Measurements from ENCODE around the gene CENPO. TPM values are rescaled to one million over a fixed set of nuclear protein-coding genes. Genes with fewer than 3 reads are reported as not detected.

The CENPO gene
- total and polyA plus RNA-seq, 12 donors: 2.6 to 16.6 (median 9.5) TPM

DNA sequence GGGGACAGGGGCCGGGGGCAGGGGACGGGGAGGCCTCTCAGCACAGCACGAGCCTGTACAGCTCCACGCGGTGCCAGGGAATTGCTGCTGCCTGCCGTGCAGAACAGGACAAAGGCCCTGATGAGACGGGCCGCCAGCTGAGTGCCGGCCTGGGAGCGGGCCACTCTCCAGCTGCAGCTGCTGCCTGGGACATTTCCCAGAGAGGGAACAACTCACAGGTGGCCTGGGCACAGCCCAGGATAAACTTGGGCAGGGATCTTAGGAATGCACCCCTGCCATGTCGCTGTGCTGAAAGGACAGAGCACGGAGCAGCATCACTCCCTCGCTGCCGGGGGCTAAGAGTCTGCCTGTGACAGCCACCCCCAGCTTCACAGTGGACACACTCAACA lies 38.8 kb downstream of the CENPO start:
- Histone ChIP-seq H3K9me3 (replicated peaks in 1 of 3) (no peaks in the 10 kb centered on the region), H3K36me3 (replicated peaks in 1 of 2) (no peaks in the 10 kb centered on the region), H3K27ac (no peak overlapping the region), H3K4me3 (no peak overlapping the region), H3K27me3 (no peaks in the 10 kb centered on the region), H3K4me1 (replicated peaks in 1 of 2) (peaks cover 0 to 8% of the 10 kb centered on the region in 2 donors)
- no peak for DNase-seq
- intact Hi-C loops (cut with DNase I): no loop called here
- 78 to 95% (median 81%) methylated on average over 4 to 14 of the region's 14 CpGs for WGBS, 4 donors
- TF ChIP-seq, protein P1, sequence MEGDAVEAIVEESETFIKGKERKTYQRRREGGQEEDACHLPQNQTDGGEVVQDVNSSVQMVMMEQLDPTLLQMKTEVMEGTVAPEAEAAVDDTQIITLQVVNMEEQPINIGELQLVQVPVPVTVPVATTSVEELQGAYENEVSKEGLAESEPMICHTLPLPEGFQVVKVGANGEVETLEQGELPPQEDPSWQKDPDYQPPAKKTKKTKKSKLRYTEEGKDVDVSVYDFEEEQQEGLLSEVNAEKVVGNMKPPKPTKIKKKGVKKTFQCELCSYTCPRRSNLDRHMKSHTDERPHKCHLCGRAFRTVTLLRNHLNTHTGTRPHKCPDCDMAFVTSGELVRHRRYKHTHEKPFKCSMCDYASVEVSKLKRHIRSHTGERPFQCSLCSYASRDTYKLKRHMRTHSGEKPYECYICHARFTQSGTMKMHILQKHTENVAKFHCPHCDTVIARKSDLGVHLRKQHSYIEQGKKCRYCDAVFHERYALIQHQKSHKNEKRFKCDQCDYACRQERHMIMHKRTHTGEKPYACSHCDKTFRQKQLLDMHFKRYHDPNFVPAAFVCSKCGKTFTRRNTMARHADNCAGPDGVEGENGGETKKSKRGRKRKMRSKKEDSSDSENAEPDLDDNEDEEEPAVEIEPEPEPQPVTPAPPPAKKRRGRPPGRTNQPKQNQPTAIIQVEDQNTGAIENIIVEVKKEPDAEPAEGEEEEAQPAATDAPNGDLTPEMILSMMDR (IDR thresholded peaks at IDR 0.05): no peak
- no peak for TF ChIP-seq POLR2A (IDR thresholded peaks at IDR 0.05)

DNA sequence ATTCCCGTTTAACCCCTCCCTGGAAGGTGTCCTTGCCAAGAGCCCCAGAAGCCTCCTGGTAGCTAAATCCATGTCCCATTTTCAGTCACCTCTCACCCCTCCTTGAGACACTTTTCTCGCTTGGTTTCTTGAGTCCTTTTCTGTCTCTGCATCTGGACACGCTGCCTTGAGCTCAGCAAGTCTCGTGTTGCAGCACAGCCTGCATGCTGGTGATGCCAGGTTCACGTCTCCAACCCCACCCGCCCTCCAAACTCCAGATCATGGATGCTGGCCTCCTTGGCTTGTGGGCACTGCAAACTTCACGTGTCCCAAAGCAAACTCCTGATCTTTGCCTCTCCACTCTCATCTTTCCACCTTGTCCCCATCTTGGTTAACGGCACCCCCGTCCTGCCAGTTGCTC lies 39.3 kb downstream of the CENPO start:
- intact Hi-C loops (cut with DNase I): no loop called here
- H3K4me3 ChIP-seq: no peak overlapping the region
- peaks cover 0 to 3% of the 10 kb centered on the region in 2 donors for H3K4me1 ChIP-seq (replicated peaks in 1 of 2)
- WGBS, 4 donors: 79 to 87% (median 83%) methylated on average over 9 of the region's 9 CpGs
- no peaks in the 10 kb centered on the region for H3K9me3 ChIP-seq (replicated peaks in 1 of 3)
- no peaks in the 10 kb centered on the region for H3K27me3 ChIP-seq
- H3K27ac ChIP-seq: no peak overlapping the region
- DNase-seq: no peak
- no peaks in the 10 kb centered on the region for H3K36me3 ChIP-seq (replicated peaks in 1 of 2)
- TF ChIP-seq POLR2A (IDR thresholded peaks at IDR 0.05): no peak
- TF ChIP-seq, protein P1 (IDR thresholded peaks at IDR 0.05): no peak

DNA sequence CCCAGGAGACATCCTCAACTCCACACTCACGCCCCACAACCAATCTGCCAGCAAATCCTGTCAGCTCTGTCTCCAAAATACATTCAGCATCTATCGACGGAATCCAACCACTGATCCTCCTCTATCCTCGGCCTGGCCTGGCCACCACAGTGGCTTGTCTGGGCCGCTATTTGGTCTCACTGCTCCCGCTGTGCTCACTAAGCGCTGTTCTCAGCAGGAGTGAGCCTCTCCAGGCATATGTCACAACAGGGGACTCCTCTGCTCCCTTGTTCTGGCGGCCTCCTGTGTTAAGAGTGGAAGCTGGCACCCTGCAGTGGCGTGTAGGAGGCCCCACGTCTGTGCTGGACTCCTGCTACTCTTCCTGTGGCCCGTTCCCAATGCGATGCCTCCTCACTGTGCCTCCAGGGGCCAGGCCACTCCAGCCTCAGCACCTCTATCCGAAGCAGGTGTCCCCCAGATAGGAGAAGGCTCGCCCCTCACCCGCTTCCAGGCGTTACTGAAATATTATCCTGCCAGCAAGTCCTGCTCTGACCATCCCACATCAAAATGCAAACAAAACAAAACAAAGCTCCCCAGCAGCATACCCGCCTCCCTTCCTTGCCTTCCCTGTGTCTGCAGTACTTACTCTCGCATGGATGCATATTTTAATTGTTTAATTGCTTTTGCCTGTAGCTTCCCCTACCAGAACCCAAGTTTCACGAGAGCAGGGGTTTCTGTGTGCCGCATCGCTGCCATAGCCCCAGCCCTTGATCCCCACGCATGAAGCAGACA lies 39.9 kb downstream of the CENPO start:
- Histone ChIP-seq H3K4me3 (no peak overlapping the region), H3K27ac (no peak overlapping the region), H3K36me3 (replicated peaks in 1 of 2) (no peaks in the 10 kb centered on the region), H3K27me3 (no peaks in the 10 kb centered on the region), H3K9me3 (replicated peaks in 1 of 3) (no peaks in the 10 kb centered on the region), H3K4me1 (replicated peaks in 1 of 2) (no peaks in the 10 kb centered on the region)
- no peak for DNase-seq
- 93 to 97% (median 94%) methylated on average over 21 to 22 of the region's 22 CpGs for WGBS, 4 donors
- TF ChIP-seq, protein P1 (IDR thresholded peaks at IDR 0.05): no peak
- TF ChIP-seq POLR2A (IDR thresholded peaks at IDR 0.05): no peak
- intact Hi-C loops (cut with DNase I): no loop called here

DNA sequence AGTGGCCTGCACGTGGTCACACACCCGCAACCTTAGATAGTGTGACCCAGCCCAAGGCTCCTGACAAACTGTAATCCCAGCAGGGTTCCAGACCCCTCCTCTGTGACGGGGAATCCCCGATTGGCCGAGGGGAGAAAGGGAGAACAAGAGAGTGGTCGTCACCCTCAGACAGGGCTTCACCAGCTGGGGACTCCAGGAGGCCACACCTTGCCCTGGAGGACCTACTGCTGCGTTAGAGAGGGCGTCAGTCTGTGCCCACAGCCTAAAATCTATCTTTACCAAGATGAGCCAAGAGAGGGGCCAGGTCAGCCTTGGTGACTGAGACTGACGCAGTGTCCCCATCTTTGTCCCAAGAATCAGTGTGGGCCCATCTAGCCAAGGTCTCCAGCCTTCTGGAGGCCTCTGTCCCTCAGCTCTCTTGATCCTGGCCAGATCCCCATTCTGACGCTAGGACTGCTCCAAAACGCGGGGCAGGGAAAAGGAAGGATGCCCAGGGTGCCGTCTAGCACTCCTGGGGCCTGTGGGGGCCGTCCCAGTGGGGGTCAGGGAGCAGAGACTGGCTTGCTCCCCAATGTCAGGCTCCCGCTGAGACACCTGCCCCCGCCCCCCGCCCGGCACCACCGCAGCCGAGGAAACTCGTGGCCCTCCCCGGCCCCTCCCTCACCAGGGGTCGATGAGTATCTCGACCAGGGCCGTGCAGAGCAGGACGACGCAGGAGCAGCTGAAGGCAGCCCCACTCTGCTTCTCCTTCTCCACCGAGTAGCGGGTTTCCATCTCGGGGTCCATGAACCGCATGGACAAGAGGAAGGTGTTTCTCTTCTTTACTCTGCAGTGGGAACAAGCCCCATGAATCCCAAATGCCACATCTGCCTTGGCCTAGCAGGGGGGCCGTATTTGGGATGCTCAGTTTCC lies 40.9 kb downstream of the CENPO start:
- WGBS, 4 donors: 91 to 92% (median 92%) methylated on average over 18 to 32 of the region's 32 CpGs
- DNase-seq: no peak

More for the DNA sequence above, 40.9 kb downstream of the CENPO start:
- Histone ChIP-seq H3K4me3 (no peak overlapping the region), H3K9me3 (replicated peaks in 1 of 3) (no peaks in the 10 kb centered on the region), H3K4me1 (replicated peaks in 1 of 2) (no peaks in the 10 kb centered on the region), H3K27me3 (no peaks in the 10 kb centered on the region), H3K27ac (no peak overlapping the region), H3K36me3 (replicated peaks in 1 of 2) (no peaks in the 10 kb centered on the region)
- no peak for TF ChIP-seq POLR2A (IDR thresholded peaks at IDR 0.05)
- TF ChIP-seq, protein P1 (IDR thresholded peaks at IDR 0.05): no peak
- intact Hi-C loops (cut with DNase I): no loop called here
